ENCODE measurements around the gene CIAO2A. TPM values are rescaled to one million over a fixed set of nuclear protein-coding genes. Genes with fewer than 3 reads are reported as not detected.
A peak's percentile ranks its signal among the peaks of the same experiment; 100 is the strongest.

CIAO2A gene
- total and polyA plus RNA-seq, 2 donors (not counting 3 experiments of a cell fraction or from before 2014, with no cell fraction given) = 37.1 to 55.3 TPM

DNA sequence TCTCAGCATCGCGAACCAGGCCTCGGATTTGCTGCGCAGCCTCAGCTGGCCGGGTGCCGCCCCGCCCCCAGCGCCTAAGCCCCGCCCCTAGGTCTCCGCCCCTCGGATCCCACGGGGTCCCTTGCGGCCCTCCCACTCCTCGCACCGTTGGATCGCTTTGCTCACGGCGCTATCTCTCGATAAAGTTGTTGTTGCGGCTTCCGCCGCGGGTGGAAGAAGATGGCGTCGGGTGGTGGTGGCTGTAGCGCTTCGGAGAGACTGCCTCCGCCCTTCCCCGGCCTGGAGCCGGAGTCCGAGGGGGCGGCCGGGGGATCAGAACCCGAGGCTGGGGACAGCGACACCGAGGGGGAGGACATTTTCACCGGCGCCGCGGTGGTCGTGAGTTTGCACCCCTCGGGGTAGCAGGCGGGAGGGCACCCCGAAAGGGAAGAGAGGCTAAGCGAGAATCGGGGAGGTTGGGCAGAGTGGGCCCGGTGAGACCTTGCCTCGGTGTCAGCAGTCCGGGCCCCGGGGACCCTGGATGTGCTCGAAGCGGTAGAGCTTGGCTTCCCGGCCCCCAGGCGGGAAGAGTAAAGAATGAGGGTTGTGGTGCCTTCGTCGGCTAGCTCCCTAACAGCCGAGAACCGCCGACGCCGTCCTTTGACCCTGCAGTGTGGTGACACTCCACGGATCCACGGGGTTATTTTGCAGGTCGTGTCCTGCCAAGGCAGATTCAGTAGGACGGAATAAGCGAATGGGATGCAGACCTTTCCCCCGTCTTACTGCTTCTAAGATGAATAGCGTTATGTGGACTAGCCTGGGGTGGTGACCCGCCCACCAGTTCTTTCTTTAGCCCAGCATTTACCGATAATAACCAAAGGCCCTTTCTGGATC is 2.4 kb upstream of the CIAO2A start, which contains the start of gene SNX1:
Gene SNX1, plus strand, starts transcription at position 188 of the 873 bp plus-strand sequence. Its CDS starts 32 bp downstream, at position 220.
- no peaks in the 10 kb centered on the region for H3K27me3 ChIP-seq (ENCODE audit: control insufficient read depth in 2 of 2, insufficient read depth in 2 of 2, low read length in 2 of 2)
- peak within 1 kb of the TSS; percentile 77 for H2AFZ ChIP-seq (ENCODE audit: low read depth, low read length)
- H3K4me1 ChIP-seq (ENCODE audit: control insufficient read depth, extremely low read depth, insufficient read depth, low read length) = peaks cover 35% of the 10 kb centered on the region
- H3K36me3 ChIP-seq (ENCODE audit: control insufficient read depth in 2 of 2, extremely low read depth in 1 of 2, insufficient read depth in 2 of 2, low read length in 2 of 2) = no peaks in the 10 kb centered on the region
- H3K4me3 ChIP-seq (replicated peaks in 1 of 3; ENCODE audit: insufficient read depth in 1 of 3, low read depth in 1 of 3, low read length in 3 of 3) = peak within 1 kb of the TSS; percentile 51 to 92 (median 81)
- H3K27ac ChIP-seq (ENCODE audit: insufficient read depth, low read depth, low read length) = peak within 1 kb of the TSS; percentile 27
- ChIA-PET POLR2A (no interaction called here), CTCF (interaction anchor here (1.1 to 1.8 kb wide), 4 partner anchors 11 to 486 kb away, joined by 3 to 5 read pairs (median 4); no protein-coding TSS in a partner anchor)
- peak; percentile 96 for DNase-seq (ENCODE audit: low read depth, low spot score)
- peak within 1 kb of the TSS; percentile 80 for H3K9ac ChIP-seq (replicated peaks; ENCODE audit: extremely low read depth, insufficient read depth, low read length)
- H4K20me1 ChIP-seq (replicated peaks; ENCODE audit: control insufficient read depth, extremely low read depth, insufficient read depth, low read length) = no peaks in the 10 kb centered on the region
- dilution Hi-C loops (cut with MboI; ENCODE audit: extremely low pct_ligation_motif_present, low sequenced_read_pairs) (no loop called here), intact Hi-C loops (cut with micrococcal nuclease) (loop anchor here (1.0 to 5.0 kb wide), 2 partner anchors 57 to 261 kb away; partner anchors contain the start of gene CSNK1G1)
- no peaks in the 10 kb centered on the region for H3K9me3 ChIP-seq (replicated peaks; ENCODE audit: control insufficient read depth, insufficient read depth, low read length)
- FAIRE-seq = peak; percentile 83
- H3K79me2 ChIP-seq (ENCODE audit: control insufficient read depth, insufficient read depth, low read length) = peaks cover 61% of the 10 kb centered on the region
- H3K9me1 ChIP-seq (replicated peaks; ENCODE audit: control insufficient read depth, extremely low read depth, insufficient read depth, low read length) = no peaks in the 10 kb centered on the region
- BruUV-seq (replicated peaks) = no TSS peak
- TF ChIP-seq, protein P1, sequence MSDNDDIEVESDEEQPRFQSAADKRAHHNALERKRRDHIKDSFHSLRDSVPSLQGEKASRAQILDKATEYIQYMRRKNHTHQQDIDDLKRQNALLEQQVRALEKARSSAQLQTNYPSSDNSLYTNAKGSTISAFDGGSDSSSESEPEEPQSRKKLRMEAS (IDR thresholded peaks at IDR 0.05; ENCODE audit: insufficient read depth, insufficient read length) = no peak
- no peak for TF ChIP-seq JUN (IDR thresholded peaks at IDR 0.05; ENCODE audit: borderline replicate concordance, insufficient read depth, insufficient read length, low read depth)
- no peak for TF ChIP-seq GATA2 (IDR thresholded peaks at IDR 0.05; ENCODE audit: insufficient read depth, insufficient read length, low read depth, low read length)
- TF ChIP-seq POLR2AphosphoS5 (IDR thresholded peaks at IDR 0.05; ENCODE audit: insufficient read depth, low read depth, low read length) = peak; percentile 94
- no peak for TF ChIP-seq MYC (IDR thresholded peaks at IDR 0.05; ENCODE audit: low read depth, low read length)
- TF ChIP-seq, protein P2, sequence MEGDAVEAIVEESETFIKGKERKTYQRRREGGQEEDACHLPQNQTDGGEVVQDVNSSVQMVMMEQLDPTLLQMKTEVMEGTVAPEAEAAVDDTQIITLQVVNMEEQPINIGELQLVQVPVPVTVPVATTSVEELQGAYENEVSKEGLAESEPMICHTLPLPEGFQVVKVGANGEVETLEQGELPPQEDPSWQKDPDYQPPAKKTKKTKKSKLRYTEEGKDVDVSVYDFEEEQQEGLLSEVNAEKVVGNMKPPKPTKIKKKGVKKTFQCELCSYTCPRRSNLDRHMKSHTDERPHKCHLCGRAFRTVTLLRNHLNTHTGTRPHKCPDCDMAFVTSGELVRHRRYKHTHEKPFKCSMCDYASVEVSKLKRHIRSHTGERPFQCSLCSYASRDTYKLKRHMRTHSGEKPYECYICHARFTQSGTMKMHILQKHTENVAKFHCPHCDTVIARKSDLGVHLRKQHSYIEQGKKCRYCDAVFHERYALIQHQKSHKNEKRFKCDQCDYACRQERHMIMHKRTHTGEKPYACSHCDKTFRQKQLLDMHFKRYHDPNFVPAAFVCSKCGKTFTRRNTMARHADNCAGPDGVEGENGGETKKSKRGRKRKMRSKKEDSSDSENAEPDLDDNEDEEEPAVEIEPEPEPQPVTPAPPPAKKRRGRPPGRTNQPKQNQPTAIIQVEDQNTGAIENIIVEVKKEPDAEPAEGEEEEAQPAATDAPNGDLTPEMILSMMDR (IDR thresholded peaks at IDR 0.05; ENCODE audit: extremely low read depth in 1 of 2, insufficient read depth in 1 of 2, low read depth in 1 of 2, low read length in 2 of 2) = no peak
- peak; percentile 89 for TF ChIP-seq POLR2A (IDR thresholded peaks at IDR 0.05; ENCODE audit: low read depth, low read length)
- no peak for TF ChIP-seq FOS (IDR thresholded peaks at IDR 0.05; ENCODE audit: borderline replicate concordance, insufficient read depth, low read length)
- peak within 1 kb of the TSS; percentile 94 for H3K4me2 ChIP-seq (ENCODE audit: insufficient read depth, low read length)
